ENCODE data around the gene ADRA2C. TPM values are rescaled to one million over a fixed set of nuclear protein-coding genes. Genes with fewer than 3 reads are reported as not detected.

The ADRA2C gene
- total and polyA plus RNA-seq, 11 donors: 3.4 to 7.7 (median 5.0) TPM

- 69 to 80% (median 74%) methylated on average over 12 of the region's 12 CpGs for WGBS, 4 donors
- Histone ChIP-seq H3K27me3 (peaks cover 0 to 40% (median 8%) of the 10 kb centered on the region in 9 donors), H3K27ac (no peak overlapping the region), H3K9me3 (peaks cover 0 to 18% (median 6%) of the 10 kb centered on the region in 12 donors), H3K36me3 (no peaks in the 10 kb centered on the region), H3K4me3 (no peak overlapping the region), H3K4me1 (no peaks in the 10 kb centered on the region)
- peak in 1 of 5 donors; percentile 31 for DNase-seq
- no peak for ATAC-seq
- intact Hi-C loops (cut with DNase I): no loop called here
- no peak for TF ChIP-seq POLR2A (IDR thresholded peaks at IDR 0.05)
- no peak for TF ChIP-seq CTCF (IDR thresholded peaks at IDR 0.05)
Measured at GRCh38 chr4:3800351-3800750, 34.2 kb downstream of the ADRA2C start.

- intact Hi-C loops (cut with DNase I): no loop called here
- Histone ChIP-seq H3K9me3 (peaks cover 0 to 7% (median 0%) of the 10 kb centered on the region in 12 donors), H3K4me3 (no peak overlapping the region), H3K27ac (no peak overlapping the region), H3K4me1 (no peaks in the 10 kb centered on the region), H3K36me3 (no peaks in the 10 kb centered on the region), H3K27me3 (peaks cover 0 to 51% (median 10%) of the 10 kb centered on the region in 9 donors)
- peak in 1 of 5 donors; percentile 4 for DNase-seq
- WGBS, 4 donors: 82 to 84% (median 83%) methylated on average over 8 of the region's 8 CpGs
- TF ChIP-seq POLR2A (IDR thresholded peaks at IDR 0.05): no peak
- no peak for TF ChIP-seq CTCF (IDR thresholded peaks at IDR 0.05)
- no peak for ATAC-seq
Measured at GRCh38 chr4:3801521-3801920, 35.3 kb downstream of the ADRA2C start.

GRCh38 chr4:3801931-3802550 is 35.9 kb downstream of the ADRA2C start:
- DNase-seq (peak in 1 of 5 donors; percentile 43), ATAC-seq (no peak)
- Histone ChIP-seq H3K4me3 (no peak overlapping the region), H3K9me3 (peaks cover 0 to 1% (median 0%) of the 10 kb centered on the region in 12 donors), H3K27me3 (peaks cover 0 to 55% (median 12%) of the 10 kb centered on the region in 9 donors), H3K27ac (no peak overlapping the region), H3K4me1 (no peaks in the 10 kb centered on the region), H3K36me3 (no peaks in the 10 kb centered on the region)
- WGBS, 4 donors: 73 to 78% (median 75%) methylated on average over 15 of the region's 15 CpGs
- TF ChIP-seq POLR2A (IDR thresholded peaks at IDR 0.05): no peak
- TF ChIP-seq CTCF (IDR thresholded peaks at IDR 0.05): no peak
- intact Hi-C loops (cut with DNase I): no loop called here

- no peaks in the 10 kb centered on the region for H3K4me1 ChIP-seq
- ATAC-seq: no peak
- no peaks in the 10 kb centered on the region for H3K36me3 ChIP-seq
- TF ChIP-seq CTCF (IDR thresholded peaks at IDR 0.05) (no peak), POLR2A (IDR thresholded peaks at IDR 0.05) (no peak)
- no peak overlapping the region for H3K27ac ChIP-seq
- intact Hi-C loops (cut with DNase I): no loop called here
- H3K4me3 ChIP-seq: no peak overlapping the region
- WGBS, 4 donors: 43 to 51% (median 47%) methylated on average over 9 to 13 of the region's 13 CpGs
- H3K9me3 ChIP-seq: no peaks in the 10 kb centered on the region
- peaks cover 0 to 62% (median 12%) of the 10 kb centered on the region in 9 donors for H3K27me3 ChIP-seq
- peak in 1 of 5 donors; percentile 42 for DNase-seq
Measured at GRCh38 chr4:3802571-3803474, 36.6 kb downstream of the ADRA2C start.
